Fibroblast of pulmonary artery (primary cell): ENCODE results near the gene HOXA13.

ENCODE experiments used
- DNase-seq: peaks from one replicate; pipeline ENCODE4 v3.0.0-alpha.2; 2010; ENCODE audit warnings: low read depth
- H3K4me3 ChIP-seq: replicated peaks from 2 replicates; pipeline ENCODE4 v1.5.1; 2011; ENCODE audit warnings: low read depth, mild to moderate bottlenecking, control low read depth, low read length, moderate library complexity
- TF ChIP-seq, protein P1 (sequence below): IDR thresholded peaks from 2 replicates; pipeline ENCODE4 v1.5.1; 2011; ENCODE audit warnings: mild to moderate bottlenecking, control low read depth, low read length, inconsistent platforms; ENCODE audit errors: missing control alignments

The HOXA13 gene

GRCh38 chr7:27168265-27168947 is 31.5 kb downstream of the HOXA13 start:
- TF ChIP-seq, protein P1, sequence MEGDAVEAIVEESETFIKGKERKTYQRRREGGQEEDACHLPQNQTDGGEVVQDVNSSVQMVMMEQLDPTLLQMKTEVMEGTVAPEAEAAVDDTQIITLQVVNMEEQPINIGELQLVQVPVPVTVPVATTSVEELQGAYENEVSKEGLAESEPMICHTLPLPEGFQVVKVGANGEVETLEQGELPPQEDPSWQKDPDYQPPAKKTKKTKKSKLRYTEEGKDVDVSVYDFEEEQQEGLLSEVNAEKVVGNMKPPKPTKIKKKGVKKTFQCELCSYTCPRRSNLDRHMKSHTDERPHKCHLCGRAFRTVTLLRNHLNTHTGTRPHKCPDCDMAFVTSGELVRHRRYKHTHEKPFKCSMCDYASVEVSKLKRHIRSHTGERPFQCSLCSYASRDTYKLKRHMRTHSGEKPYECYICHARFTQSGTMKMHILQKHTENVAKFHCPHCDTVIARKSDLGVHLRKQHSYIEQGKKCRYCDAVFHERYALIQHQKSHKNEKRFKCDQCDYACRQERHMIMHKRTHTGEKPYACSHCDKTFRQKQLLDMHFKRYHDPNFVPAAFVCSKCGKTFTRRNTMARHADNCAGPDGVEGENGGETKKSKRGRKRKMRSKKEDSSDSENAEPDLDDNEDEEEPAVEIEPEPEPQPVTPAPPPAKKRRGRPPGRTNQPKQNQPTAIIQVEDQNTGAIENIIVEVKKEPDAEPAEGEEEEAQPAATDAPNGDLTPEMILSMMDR, result no peak
- no peak overlapping the region for H3K4me3 ChIP-seq
- no peak for DNase-seq

DNA sequence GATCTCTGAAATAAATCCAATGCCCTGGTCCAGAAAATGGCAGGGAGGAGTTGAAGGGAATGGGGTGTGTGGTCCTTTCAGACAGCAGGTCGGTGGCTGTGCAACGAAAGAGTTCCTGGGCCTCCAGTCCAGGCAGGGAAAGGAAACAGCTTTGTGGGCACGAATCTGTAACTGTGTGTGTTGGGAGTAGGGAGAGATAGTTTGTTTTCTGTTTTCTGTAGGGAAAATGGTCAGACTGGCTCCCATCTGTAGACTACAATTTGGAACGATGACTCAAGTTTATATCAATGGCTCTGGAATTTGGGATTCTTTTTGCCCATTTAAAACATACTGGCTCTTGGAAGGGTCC is 32.0 kb downstream of the HOXA13 start:
- H3K4me3 ChIP-seq, result no peak overlapping the region
- no peak for DNase-seq
- TF ChIP-seq, protein P1, result no peak

GRCh38 chr7:27166531-27167505 is 33.1 kb downstream of the HOXA13 start:
- no peak for DNase-seq
- no peak overlapping the region for H3K4me3 ChIP-seq
- TF ChIP-seq, protein P1, result no peak

DNA sequence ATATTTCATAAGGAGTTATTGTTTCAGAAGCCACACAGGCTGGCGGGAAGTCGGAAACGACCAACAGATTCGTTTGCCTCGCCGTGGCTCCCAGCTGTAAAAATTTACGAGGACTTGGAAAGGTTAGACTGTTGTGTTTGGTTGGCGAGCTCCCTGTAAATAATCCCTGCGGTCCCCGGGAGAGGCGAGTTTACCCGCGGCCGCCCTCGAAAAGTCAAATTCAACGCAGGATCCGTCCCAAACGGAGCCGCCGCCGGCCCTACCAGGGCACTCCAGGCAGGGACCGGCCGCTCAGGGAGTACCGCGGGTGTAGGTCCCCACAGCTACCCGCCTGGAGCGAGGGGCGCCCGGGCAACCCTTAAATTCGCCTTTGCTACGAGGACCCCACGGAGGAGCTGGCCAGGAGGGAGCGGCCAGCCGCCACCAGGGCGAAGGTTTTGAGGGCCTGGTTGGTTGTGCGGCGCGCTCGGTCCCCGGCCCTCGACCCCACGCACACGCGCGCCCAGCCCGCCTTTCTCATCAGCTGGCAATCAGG is 33.8 kb downstream of the HOXA13 start:
- TF ChIP-seq, protein P1, result no peak
- DNase-seq, result no peak
- H3K4me3 ChIP-seq, result no peak overlapping the region

GRCh38 chr7:27165089-27165995 is 34.5 kb downstream of the HOXA13 start, which contains the start of gene HOXA9:
HOXA9 (minus strand) TSS chr7:27165537; CDS start chr7:27165457, 80 bp downstream.
- no peak within 1 kb of the TSS for H3K4me3 ChIP-seq
- TF ChIP-seq, protein P1, result no peak
- no peak for DNase-seq

DNA sequence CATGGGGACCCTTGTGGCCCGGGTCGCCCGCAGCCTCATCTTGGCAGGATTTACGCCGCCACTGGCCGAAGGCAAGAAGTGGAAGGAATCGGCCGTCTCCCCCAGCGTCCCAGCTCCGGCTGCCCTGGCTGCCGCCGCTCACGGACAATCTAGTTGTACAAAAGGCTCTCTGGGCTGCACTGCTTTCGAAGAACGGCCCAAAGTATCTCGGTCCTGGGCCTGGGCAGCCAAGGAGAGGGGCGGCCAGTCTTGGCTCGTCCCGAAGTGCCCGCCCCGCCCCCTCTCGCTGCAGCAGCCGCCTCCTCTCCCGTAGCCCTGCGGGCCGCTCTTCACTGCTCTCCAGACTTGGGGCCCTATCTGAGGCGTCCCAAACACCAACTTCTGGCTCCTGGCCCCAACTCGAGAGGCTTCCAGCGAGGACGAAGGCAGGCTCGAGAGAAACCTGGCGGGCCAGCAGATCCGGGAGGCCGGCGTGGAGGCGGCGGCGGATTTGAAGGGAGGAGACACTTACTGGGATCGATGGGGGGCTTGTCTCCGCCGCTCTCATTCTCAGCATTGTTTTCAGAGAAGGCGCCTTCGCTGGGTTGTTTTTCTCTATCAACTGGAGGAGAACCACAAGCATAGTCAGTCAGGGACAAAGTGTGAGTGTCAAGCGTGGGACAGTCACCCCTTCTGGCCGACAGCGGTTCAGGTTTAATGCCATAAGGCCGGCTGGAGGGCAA is 35.4 kb downstream of the HOXA13 start:
- H3K4me3 ChIP-seq, result no peak overlapping the region
- DNase-seq, result no peak
- TF ChIP-seq, protein P1, result no peak
